G401 (cell line): Measurements from ENCODE around the gene ACTR3C. TPM values are rescaled to one million over a fixed set of nuclear protein-coding genes. Genes with fewer than 3 reads are reported as not detected.

Source experiments
- DNase-seq: peaks from one replicate; pipeline ENCODE4 v3.0.0-alpha.2; 2015; ENCODE audit warnings: low spot score
- in situ Hi-C: cut with HindIII; loops from 2 replicates; pipeline ENCODE4 v1.10.0; 2016; ENCODE audit warnings: low sequenced_read_pairs, mixed read lengths
- total RNA-seq: library from RNA; depleted of rRNA; stranded (reverse); fragments of >200 nt; shearing (Covaris generic); gene quantifications from 2 replicates; pipeline ENCODE4 v1.2.3, GENCODE V29; 2014

ACTR3C gene
- total RNA-seq, 1 experiment from 2014 or later: 0.68 TPM

DNA sequence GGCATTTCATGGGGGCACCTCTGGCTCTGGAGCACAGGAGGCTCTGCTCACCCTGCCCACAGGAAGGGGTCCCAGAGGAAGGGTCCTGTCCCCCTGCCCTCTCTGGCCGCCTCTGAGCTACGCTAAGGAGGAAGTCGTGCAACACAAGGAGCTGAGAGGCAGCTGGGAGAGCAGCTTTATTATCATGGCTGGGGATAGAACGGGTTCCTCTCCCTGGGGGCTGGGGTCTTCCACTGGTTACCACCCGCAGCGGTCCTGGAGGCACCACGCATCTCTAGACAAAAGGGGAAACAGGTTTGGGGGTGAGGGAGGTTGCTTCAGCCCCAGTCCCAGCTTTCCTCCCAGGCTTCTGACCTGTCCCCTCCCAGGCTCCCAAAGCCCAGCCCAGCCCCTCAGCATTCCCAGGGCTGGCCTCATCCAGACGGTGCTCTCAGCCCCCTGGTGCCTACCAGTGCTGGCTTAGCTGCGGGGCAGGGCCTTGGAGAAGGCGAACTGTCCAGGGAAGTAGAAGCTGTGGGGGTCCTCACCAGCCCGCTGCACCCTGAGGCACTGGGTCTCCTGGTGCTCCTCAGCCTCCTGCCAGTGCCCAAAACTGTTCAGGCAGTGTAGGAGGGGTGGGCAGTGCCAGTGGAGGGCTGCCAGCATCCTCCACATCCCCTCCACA, 15.0 kb upstream of the ACTR3C start:
- DNase-seq: no peak
- in situ Hi-C loops: no loop called here

DNA sequence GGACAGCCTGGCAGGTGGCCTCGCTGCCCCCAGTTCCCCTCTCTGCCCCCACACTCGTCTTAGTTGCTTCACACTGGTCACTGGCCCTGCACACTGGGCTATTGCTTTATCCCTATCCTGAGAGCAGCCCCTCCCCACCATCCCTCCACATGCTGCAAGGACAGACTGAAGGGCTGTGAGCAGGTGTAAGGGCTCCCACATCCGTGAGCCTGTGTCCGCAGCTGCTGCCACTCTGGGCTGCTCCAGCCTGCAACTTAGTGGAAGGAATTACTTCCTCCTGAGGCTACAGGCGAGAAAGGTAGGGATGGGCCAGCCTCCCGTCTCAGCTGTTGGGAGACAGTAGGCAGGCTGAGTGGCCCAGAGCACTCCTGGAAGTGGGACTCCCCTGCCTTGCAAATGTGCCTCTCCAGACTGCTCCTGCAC, 14.3 kb upstream of the ACTR3C start:
- in situ Hi-C loops: no loop called here
- no peak for DNase-seq

DNA sequence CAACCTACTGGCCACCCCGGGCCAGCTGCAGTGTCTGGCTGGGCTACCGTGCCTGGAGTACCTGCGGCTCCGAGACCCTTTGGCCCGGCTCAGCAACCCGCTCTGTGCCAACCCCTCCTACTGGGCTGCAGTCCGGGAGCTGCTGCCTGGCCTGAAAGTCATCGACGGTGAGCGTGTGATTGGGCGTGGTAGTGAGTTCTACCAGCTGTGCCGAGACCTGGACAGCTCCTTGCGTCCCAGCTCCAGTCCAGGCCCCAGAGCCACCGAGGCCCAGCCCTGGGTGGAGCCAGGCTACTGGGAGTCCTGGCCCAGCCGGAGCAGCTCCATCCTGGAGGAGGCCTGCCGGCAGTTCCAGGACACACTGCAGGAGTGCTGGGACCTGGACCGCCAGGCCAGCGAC, 13.8 kb upstream of the ACTR3C start:
- no peak for DNase-seq
- in situ Hi-C loops: no loop called here

DNA sequence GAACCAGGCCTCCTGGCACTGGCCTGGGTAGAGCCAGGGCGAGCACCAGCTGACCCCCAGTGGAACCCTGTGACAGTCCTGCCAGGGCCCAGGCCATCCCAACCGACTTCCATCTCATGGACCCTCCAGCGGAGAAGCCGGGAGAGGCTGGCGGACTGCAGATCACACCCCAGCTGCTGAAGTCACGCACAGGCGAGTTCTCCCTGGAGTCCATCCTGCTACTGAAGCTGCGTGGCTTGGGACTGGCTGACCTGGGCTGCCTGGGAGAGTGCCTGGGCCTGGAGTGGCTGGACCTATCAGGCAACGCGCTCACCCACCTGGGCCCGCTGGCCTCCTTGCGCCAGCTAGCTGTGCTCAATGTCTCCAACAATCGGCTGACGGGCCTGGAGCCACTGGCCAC, 13.4 kb upstream of the ACTR3C start:
- DNase-seq: no peak

DNA sequence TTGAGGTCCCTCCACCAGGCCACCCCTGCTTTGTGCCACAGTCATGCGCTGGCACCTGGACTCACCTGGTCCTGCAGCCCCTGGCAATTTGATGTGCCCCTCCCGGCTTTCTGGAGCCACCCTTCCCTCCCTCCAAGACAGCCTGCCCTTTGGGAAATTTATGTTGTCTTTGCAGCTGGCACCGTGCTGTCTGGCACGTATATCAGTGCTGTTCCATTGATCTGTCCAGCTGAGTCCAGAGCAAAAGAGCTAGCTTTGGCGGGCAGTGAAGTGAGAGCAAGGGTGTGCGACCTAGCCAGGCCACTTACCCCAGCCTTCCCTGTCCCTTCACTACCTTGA, 12.4 kb upstream of the ACTR3C start:
- DNase-seq: no peak

More for the DNA sequence above, 13.4 kb upstream of the ACTR3C start:
- in situ Hi-C loops: no loop called here

DNA sequence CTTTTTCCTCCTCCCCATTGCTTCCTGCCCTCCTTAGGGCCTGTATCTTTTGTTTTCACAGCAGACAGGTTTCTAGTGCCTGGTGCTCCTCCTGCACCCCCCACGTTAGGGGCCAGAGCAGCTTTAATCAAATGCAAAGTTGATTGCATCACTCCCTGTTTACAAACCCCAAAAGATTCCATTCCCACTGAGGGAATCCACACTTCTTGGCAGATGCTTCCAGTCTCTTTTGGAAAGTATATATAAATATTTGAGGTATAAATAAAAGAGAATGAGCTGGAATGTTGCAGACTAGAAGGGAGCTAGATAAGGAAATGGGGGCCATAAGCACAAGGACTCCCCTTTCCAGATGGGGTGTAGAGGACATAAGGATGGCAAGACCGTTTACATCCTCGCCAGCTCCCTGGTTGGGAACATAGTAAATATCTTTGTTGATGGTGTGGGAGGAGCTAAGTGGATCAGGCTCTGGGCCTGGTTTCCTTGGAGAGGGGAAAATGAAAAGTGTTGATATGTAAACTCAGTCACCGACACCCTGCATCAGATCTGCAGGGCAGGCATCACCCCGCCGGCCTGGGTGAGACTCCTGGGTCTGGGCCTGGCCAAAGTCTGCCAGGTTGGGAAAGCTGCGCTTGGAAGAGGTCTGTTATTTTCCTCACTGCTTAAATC, 11.9 kb upstream of the ACTR3C start:
- in situ Hi-C loops: no loop called here
- DNase-seq: no peak

More for the DNA sequence above, 12.4 kb upstream of the ACTR3C start:
- in situ Hi-C loops: no loop called here

DNA sequence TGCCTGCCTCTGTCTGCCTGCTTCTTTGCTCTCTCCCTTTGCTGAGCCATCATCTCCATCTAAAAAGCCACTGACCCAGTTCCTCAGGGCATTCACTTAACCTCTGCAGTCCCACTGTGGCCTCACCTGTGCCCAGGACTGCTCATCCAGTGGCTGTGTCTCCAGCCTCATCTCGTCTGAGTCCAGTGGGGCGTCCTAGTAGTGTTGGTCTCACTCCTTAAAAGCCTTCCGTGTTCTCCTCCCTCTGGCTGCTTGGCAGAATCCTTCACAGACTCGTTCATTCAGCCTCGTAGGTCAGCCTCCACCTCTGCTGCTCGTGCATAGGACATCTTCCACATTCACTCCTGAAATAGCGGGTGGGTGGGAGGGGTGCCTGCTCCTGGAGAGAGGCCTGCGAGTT, 10.8 kb upstream of the ACTR3C start:
- in situ Hi-C loops: no loop called here
- DNase-seq: no peak

DNA sequence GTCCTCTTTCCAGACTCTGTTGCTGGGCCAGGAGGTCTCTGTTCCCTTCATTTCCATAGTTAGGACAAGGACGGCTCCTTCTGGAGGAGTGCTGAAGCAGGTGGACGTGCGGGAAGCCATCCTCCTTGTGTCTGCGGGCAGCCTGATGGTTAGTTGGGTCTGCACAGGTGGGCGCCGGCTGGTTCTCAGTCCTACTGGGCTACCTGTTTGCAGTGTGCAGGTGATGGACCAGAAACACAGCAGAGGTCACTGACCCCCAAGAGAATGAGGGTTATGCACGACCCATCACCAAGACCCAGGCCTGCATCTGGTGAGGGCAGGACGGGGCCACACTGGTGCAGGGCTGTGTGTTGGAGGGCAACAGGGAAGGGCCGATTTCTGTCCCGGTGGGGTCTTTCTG, 10.3 kb upstream of the ACTR3C start:
- no peak for DNase-seq
- in situ Hi-C loops: no loop called here

DNA sequence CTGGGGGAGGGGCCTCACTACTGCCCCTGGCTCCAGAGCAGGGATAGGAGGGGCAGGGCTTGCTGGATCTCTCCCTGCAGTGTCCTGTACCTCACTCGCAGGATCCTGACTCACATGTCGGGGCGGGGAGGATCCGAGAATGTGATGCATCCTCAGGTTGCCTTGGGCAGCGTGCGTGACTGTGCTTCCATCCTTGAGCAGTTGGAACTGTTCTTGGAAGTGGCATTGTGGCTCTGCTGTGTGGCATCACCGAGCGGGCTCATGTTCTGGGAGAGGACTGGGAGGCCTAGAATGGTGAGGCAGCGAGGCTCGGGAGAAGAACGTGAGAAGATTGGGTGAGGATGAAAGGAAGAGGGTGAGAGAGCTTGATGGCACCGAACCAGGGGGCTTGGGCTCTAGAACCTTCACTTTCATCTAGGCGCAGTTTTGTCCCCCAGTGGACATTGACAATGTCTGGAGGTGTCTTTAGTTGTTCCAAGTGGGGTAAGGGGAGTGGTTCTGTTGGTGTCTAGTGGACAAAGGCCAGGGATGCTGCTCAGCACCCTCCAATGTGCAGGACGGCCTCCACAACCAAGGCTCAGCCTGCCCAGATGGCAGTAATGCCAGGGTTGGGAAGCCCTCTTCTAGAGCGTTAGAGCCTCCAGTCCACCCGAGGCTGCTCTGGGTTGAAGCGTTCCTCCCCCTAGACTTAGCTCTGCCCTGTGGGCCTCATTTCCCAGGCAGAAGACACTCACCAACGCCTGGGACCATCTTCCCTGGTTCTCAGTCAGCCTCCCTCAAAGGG, 9.7 kb upstream of the ACTR3C start:
- DNase-seq: no peak
- in situ Hi-C loops: no loop called here

DNA sequence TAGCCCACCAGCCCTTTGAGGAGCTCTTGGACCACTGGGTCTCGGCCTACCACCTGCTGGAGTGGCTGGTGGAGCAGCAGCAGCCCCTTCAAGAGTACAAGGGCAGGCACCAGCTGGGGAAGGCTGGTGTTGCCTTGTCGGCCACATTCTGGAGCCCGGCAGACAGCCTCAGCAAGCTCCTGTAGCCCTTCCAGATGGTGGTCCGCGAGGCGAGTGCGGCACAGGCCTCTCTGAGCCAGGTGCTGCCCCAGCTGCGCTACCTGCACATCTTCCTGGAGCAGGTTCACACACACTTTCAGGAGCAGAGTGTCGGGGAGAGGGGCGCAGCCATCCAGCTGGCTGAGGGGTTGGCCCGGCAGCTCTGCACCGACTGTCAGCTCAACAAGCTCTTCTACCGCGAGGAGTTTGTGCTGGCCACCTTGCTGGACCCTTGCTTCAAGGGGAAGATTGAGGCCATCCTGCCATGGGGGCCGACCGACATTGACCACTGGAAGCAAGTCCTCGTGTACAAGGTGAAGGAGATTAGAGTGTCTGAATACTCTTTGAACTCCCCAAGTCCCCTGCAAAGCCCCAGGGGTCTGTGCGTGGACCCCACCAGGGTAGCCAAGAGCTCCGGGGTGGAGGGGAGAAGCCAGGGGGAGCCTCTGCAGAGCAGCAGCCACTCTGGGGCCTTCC, 7.0 kb upstream of the ACTR3C start:
- no peak for DNase-seq
- in situ Hi-C loops: no loop called here

DNA sequence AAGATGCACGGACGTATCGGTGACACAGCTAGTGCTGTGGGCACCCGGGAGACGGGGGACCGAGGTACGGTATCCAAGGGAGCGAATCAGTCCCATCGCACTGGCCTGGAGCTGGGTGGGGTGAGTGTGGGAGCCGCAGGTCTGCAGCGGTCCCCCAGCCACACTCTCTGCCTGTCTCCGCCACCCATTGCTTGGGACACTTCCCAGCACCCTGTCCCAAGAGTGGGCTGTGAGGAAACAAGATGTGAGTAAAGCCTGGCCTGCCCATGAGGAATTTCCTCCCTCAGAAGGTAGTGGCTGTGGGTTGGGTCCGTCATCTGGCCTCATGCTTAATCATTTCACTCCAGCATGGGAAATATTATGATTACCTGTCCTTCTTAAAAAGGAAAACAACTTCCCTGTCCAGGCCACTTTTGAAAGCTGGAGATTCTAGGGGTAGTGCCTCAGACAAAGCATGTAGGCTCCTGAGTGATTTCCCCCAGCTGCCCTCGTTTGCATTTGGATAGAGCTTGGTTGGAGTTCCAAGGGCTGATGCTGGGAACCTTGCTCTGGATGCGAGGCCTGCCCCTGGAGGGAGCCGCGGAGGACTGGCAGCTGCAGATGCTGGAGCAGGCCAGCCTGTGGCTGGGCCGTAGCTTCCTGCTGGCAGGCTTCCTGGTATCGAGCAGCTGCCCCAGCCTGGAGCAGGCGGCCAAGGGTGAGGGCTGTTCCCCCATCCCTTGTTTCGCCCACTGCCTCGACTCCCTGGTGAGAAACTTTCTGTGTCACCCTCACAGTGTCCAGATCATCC, 6.2 kb upstream of the ACTR3C start:
- no peak for DNase-seq
- in situ Hi-C loops: no loop called here

DNA sequence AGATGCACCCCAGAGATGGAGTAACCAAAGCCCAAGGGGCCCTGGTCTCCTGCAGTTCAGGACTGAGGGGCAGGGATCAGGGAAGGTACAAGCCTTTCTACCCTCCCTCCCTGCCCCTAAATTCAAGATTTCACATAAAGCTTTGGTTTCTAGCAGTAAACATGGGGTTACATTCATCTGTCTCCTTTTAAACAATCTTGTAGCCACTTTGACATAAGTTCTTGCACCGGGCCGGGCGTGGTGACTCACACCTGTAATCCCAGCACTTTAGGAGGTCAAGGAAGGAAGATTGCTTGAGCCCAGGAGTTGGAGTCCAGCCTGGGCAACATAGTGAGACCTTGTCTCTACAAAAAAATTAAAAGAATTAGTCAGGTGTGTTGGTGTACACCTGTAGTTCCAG, 4.0 kb upstream of the ACTR3C start:
- in situ Hi-C loops: no loop called here
- no peak for DNase-seq

DNA sequence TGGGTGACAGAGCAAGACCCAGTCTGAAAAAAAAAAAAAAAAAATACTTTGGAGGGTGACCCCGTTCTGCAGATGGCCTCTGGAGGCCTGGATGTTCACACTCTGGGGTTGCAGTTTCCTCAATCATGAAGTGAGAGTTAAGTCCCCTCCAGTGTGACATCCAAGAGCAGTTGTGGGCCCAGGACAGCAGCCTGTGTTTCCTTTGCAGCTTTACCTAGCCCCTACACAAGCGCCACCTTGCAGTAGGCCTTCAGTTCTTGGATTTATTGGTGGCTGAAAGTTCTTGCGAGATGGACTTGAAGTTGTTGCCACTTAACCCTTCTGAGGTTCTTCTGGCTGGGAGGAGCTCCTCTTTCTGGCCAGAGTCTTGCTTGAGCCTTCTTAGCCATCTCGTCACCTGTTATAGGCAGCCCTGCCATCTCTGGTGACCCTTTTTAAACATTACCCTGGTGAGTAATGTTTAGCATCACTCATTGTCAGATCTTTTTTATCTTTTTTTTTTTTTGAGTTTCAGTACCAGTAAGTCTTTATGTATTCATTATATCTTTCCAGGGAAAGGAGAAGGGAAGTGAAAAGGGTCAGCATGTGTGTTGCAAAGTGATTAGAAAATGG, 3.4 kb upstream of the ACTR3C start:
- no peak for DNase-seq
- in situ Hi-C loops: no loop called here

DNA sequence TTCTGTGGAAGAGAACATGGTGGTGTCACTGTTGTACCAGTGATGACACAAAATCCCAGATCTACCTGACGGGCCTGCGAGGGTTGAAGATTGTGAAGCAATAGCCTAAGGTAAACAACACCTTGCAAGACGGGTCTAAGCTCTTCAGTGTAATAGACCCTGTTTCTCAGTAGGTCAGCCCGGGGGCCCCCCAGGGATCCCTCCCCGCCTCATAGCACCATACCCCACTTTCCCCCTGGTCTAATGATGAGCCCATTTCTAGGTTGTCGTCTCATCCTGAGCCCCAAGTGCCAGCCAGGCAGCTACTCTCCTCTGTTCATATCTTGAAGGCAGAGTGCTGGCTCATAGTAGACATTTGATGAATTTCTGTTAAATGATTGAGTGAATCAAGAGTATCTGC, 2.6 kb upstream of the ACTR3C start:
- DNase-seq: no peak
- in situ Hi-C loops: no loop called here

DNA sequence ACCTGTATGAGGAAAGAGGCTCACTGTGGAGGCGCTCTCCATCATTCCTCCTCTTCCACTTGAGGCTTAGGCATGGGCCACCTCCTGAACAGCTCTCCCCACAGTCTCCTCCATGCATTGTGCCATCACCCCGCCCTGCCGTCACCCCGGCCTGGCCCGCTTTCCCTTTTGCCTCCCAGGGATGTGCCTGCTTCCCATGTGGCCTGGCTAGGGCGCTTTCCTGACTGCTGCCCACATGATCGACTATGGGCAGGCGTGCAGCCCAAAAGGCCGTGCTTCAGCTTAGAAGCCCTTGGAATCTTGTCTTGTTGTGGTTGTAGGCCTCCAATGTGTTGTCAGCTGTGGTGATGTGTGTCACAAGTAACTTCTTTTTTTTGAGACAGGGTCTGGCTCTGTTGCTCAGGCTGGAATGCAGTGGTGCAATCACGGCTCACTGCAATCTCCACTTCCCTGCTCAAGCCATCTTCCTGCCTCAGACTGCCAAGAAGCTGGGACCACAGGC, 1.8 kb upstream of the ACTR3C start:
- in situ Hi-C loops: no loop called here
- no peak for DNase-seq

DNA sequence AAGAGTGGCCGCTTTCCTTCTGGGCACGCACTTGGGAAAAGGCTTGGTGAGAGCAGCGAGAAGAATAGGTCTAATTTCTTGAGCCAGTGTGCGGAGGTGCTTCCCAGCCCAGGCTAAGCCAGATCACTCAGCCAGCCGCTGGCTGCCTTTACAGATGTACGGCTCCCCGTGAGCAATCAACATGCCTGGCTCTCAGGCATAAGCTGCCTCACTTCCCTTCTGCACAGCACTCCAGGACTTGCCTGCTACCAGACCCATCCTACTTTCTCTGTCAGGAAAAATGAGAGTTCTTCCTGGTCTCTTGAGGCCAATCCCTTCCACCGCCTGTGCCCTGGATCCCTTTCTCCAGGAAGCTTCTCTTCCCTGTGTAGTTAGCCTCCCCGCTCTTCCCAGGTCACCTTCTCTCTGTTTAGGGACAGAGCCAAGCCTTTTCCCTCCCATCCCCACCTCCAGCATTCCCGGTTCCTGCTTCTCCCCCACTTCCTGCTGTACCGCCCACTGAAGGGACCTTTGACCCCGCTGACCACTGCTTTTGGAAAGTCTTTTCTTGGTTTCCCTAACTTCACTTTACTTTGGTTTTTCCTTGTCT, 1.1 kb upstream of the ACTR3C start:
- DNase-seq: no peak
- in situ Hi-C loops: no loop called here

DNA sequence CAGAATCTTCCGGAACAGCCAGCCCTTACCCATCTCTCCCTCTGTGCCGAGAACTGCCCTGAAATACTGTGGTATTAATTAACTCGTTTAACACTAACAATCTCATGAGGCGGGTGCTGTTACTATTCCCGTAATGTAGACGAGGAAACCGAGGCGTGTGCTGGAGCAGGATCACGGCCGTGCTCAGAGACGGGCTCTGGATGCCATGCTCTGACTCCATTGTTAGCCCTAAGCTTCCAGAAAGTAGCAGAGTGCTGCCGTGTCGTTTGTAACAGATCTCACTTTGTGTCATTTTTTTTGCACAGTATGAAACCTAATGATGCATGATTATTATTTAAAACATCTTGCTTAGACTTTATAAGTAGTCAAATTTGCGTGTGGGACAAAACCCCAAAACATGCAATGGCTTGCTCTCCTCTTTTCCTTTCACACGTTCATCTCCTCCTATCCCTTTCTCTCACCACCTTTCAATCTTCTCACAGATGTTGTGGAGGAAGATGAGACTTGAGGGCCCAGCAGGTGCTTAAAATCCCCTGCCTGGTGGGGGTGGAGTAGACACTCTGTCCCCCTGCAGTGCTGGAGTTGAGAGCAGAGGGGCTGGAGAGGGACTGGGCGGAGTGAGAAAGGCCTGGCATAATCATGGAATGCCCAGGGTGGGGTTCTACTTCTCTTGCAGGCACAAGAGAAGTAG, 482 bp upstream of the ACTR3C start:
- DNase-seq: peak; percentile 40
- in situ Hi-C loops: no loop called here
